SK-N-SH (cell line): ENCODE measurements around the gene PSMD3.

Source experiments
- JUND ChIP-seq: IDR thresholded peaks from 2 replicates; pipeline ENCODE4 v1.4.0; 2012
- MAX ChIP-seq: IDR thresholded peaks from 2 replicates; pipeline ENCODE4 v1.4.0; 2012; ENCODE audit warnings: low read depth
- MEF2A ChIP-seq: IDR thresholded peaks from 2 replicates; pipeline ENCODE4 v1.4.0; 2012; ENCODE audit warnings: low read depth, borderline replicate concordance
- POLR2AphosphoS5 ChIP-seq: IDR thresholded peaks from 2 replicates; pipeline ENCODE4 v1.6.1; 2012; ENCODE audit warnings: low read depth, low read length
- RAD21 ChIP-seq: IDR thresholded peaks from 2 replicates; pipeline ENCODE4 v1.6.1; 2012; ENCODE audit warnings: mild to moderate bottlenecking, low read length
- SIN3A ChIP-seq: IDR thresholded peaks from 2 replicates; pipeline ENCODE4 v1.6.1; 2012; ENCODE audit warnings: low read depth, mild to moderate bottlenecking, low read length, moderate library complexity, borderline replicate concordance
- USF1 ChIP-seq: IDR thresholded peaks from 2 replicates; pipeline ENCODE4 v1.4.0; 2012; ENCODE audit warnings: low read depth, borderline replicate concordance
- TF ChIP-seq, protein P1 (sequence below): fragments of 200-600 bp; sonication (generic); IDR thresholded peaks from 2 replicates; pipeline ENCODE4 v1.6.1; 2017; ENCODE audit warnings: antibody characterized with exemption, mild to moderate bottlenecking, moderate library complexity
- TF ChIP-seq, protein P2 (sequence below): IDR thresholded peaks from 2 replicates; pipeline ENCODE4 v1.6.1; 2012; ENCODE audit warnings: mild to moderate bottlenecking, low read depth, low read length, moderate library complexity

GRCh38 chr17:39952680-39953470, 27.7 kb upstream of the PSMD3 start:
- TF ChIP-seq, protein P1, sequence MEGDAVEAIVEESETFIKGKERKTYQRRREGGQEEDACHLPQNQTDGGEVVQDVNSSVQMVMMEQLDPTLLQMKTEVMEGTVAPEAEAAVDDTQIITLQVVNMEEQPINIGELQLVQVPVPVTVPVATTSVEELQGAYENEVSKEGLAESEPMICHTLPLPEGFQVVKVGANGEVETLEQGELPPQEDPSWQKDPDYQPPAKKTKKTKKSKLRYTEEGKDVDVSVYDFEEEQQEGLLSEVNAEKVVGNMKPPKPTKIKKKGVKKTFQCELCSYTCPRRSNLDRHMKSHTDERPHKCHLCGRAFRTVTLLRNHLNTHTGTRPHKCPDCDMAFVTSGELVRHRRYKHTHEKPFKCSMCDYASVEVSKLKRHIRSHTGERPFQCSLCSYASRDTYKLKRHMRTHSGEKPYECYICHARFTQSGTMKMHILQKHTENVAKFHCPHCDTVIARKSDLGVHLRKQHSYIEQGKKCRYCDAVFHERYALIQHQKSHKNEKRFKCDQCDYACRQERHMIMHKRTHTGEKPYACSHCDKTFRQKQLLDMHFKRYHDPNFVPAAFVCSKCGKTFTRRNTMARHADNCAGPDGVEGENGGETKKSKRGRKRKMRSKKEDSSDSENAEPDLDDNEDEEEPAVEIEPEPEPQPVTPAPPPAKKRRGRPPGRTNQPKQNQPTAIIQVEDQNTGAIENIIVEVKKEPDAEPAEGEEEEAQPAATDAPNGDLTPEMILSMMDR = no peak
- TF ChIP-seq SIN3A (no peak), MAX (no peak), POLR2AphosphoS5 (peak; percentile 65), MEF2A (no peak), JUND (no peak), USF1 (no peak), RAD21 (no peak)
- TF ChIP-seq, protein P2, sequence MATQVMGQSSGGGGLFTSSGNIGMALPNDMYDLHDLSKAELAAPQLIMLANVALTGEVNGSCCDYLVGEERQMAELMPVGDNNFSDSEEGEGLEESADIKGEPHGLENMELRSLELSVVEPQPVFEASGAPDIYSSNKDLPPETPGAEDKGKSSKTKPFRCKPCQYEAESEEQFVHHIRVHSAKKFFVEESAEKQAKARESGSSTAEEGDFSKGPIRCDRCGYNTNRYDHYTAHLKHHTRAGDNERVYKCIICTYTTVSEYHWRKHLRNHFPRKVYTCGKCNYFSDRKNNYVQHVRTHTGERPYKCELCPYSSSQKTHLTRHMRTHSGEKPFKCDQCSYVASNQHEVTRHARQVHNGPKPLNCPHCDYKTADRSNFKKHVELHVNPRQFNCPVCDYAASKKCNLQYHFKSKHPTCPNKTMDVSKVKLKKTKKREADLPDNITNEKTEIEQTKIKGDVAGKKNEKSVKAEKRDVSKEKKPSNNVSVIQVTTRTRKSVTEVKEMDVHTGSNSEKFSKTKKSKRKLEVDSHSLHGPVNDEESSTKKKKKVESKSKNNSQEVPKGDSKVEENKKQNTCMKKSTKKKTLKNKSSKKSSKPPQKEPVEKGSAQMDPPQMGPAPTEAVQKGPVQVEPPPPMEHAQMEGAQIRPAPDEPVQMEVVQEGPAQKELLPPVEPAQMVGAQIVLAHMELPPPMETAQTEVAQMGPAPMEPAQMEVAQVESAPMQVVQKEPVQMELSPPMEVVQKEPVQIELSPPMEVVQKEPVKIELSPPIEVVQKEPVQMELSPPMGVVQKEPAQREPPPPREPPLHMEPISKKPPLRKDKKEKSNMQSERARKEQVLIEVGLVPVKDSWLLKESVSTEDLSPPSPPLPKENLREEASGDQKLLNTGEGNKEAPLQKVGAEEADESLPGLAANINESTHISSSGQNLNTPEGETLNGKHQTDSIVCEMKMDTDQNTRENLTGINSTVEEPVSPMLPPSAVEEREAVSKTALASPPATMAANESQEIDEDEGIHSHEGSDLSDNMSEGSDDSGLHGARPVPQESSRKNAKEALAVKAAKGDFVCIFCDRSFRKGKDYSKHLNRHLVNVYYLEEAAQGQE = no peak
